Stimulated activated CD4-positive, alpha-beta T cell treated with anti-CD3 and anti-CD28 coated beads, TNF-alpha, amount 100 ng/mL, for 1 hour (primary cell): Measurements from ENCODE around the gene UXS1.
"Not testable (repeated sequence)": the region's sequence is repeated elsewhere in the genome, so short reads cannot be mapped to it uniquely, and the experiment has no call there.

ENCODE experiments used
- DNase-seq, 3 donors: peaks; one replicate each; pipeline ENCODE4 v3.0.0-alpha.2; 2020; ENCODE audit warnings: low read depth in 3 of 3, low spot score in 1 of 3

The UXS1 gene

DNA sequence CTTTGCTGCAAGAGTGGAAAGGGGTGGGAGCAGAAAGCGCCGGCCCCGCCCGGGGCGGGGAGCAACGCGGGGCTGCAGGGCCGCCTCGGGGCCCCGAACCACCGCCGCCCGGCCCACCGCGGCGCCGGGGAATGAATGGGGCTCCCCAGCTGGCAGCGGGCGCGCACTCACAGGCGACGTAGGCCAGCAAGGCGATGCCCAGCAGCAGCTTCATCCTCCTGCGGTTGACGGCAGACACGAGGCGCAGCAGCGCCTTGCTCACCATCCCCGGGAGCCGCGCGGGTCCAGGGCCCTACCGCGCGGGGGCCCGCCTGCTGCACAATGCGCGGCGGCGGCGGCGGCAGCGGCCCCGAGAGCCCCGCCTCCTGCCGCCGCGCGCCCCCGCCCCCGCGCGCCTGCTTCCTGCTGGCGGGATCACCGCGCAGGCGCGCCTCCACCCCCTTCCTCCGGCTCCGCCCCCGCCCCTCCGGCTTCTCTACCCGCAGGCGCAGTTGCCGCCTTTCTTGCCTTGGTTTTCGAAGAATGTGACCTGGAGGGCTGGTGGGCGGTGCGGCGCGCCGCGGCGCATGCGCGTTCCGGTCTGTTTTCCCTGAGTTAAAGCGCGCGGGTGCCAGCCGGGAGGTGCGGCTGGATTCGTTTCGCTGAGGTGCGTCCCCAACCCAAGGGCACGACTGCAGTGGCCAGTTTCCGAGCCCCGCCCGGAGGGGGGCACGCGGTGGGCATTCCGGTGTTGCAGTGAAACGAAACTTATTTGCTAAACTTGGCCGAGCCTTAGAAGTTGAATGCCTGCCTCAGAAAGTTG, at the start of gene UXS1:
Gene UXS1, minus strand, starts transcription at position 325 of the 802 bp plus-strand sequence. Its CDS starts 60 bp downstream, at position 265.
- DNase-seq: peak; percentile 97 to 98 (median 98)

DNA sequence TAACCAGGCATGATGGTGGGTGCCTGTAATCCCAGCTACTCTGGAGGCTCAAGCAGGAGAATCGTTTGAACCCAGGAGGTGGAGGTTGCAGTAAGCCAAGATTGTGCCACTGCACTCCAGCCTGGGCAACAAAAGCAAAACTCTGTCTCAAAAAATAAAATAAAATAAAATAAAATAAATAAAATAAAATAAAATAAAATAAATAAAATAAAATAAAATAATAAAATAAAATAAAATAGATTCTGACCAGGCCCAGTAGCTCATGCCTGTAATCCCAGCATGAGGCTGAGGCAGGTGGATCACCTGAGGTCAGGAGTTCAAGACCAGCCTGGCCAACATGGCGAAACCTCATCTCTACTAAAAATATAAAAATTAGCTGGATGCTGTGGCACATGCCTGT, 45.4 kb upstream of the UXS1 start:
- DNase-seq: not testable (repeated sequence)

- not testable (repeated sequence) for DNase-seq
Observed at GRCh38 chr2:106235392-106235791, 41.3 kb upstream of the UXS1 start.

DNA sequence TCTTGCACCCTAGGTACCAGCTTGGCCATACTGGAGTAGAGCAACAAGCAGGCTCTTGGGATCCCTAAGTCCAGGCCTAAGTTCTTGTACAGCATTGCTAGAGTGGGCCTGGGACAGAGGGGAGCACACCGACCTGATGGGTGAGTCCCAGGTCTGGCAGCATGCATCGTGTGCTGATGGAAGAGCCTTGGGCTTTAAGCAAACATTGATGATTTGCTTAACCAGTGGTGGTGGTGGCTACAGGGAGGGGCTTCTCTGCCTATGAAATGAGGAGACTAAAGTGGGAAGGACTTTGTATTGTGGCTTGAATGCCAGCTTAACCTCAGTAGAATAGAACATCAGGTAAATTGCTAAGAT, 39.2 kb upstream of the UXS1 start:
- DNase-seq: no peak

GRCh38 chr2:106232638-106233349, 38.7 kb upstream of the UXS1 start:
- no peak for DNase-seq

GRCh38 chr2:106223347-106223746, 29.2 kb upstream of the UXS1 start:
- no peak for DNase-seq

- not testable (repeated sequence) for DNase-seq
Observed at GRCh38 chr2:106222057-106222456, 28.0 kb upstream of the UXS1 start.

GRCh38 chr2:106219813-106220212, 25.7 kb upstream of the UXS1 start:
- DNase-seq: no peak

DNA sequence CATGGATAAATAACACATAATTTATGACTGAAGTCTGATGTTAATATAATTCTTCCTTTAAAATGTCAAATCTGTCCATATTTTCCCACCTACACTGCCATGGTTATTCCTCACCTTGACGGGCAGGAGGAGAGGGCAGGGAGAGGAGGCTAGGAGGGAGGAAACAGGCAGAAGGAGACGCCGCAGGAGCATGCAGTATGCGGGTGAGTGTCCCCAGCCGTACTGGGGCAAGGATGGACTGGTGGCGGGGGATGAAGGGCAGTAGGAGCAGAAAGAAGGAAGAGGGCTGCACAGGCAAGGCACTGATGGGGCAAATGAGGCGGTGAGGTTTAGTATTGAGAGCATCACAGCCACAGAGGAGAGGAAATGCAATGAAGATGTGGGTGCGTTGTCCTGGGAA, 25.1 kb upstream of the UXS1 start:
- not testable (repeated sequence) for DNase-seq

DNA sequence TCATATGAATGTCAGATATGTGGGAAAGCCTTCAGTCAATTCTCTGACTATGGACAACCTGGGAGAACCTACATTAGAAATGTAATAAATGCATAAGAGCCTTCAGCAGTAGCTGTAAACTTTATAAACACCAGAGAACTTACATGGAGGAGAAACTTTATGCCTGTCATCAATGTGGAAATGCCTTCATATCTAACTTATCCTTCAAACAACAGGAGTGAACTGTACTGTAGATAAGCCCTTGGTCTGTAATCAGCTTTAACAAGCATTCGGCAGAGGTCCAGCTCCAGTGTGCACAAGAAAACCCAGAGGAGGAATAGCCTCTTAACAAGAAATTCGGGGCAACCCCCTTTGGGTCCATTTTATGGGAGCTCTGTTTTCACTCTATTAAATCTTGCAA, 14.8 kb upstream of the UXS1 start:
- DNase-seq: no peak

GRCh38 chr2:106208399-106208798, 14.3 kb upstream of the UXS1 start:
- no peak for DNase-seq

DNA sequence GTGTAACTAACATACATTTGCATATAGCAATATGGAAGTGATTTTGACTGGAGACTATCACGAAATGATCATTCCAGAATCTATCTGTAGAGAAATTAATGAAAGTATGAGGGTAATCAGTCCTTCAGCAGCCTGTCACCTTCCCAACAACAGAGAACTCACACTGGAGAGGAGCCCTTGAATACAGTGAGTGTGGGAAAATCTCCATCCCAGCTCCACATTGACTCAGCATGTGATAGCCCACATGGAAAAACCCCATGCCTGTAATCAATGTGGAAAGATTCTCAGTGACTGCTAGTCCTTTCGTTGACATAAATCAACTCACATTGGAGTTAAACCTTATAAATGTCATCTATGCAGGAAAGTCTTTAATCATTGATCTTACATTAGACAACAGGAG, 13.1 kb upstream of the UXS1 start:
- no peak for DNase-seq

- DNase-seq: no peak
Observed at GRCh38 chr2:106205488-106205887, 11.4 kb upstream of the UXS1 start.

DNA sequence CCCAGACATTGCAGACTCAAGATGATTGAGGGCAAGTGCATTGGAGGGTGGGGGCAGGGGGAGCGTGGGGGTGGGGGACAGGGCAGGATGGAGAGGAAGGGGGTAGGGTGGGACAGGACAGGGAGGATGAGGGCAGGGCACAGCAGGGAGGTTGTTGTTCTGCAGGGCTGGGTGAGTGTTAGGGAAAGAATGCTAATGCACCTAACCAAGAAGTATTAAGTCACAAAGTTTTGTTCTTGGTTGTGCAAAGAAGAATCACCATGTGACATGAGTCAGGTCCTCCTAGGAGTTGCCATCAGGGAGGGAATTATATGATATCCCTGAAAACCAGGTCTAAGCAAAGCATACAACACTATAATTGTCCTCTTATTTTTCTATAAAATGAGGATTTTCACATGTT, 10.4 kb upstream of the UXS1 start:
- not testable (repeated sequence) for DNase-seq

GRCh38 chr2:106201661-106202060, 7.6 kb upstream of the UXS1 start:
- DNase-seq: no peak

DNA sequence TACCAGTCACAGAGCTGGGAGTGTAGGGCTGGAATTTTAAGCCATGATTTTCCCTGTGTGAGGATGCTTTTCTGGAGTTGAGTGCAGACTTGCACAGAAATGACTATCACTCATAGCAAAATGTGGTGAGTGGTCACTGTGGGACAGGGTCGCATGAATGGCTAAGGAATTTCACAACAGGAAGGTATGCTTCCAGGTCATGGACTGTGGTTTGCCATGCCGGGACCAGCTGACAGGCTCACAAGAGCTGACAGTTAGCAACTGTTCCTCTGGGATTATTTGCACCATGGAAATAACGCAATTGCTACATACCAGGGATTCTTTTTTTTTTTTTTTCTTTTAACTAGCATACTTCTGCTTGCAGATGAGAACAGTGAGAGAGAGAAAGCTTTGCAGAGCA, 3.8 kb upstream of the UXS1 start:
- DNase-seq: no peak

- no peak for DNase-seq
Observed at GRCh38 chr2:106195981-106196380, 1.9 kb upstream of the UXS1 start.

DNA sequence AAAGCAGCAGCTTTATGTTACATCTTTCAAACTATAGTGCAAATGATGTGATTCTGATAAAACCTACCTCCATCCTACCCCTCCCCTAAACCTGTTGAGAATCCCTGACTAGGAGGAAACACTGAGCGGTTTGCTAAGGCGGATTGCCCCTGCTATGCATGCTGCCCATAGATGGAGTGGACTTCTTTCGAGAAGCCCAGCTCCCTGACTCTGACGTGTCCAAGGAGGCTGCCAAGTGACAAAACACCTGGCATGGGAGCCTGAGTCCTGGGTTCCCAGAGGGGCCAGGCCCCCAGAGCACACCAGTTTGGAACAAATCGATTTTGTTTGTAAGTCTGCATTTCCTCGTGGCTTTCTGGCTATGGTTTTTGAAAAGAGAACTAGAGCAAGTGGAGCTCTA, 1.4 kb upstream of the UXS1 start:
- DNase-seq: no peak

- DNase-seq: no peak
Observed at GRCh38 chr2:106193690-106193976, 468 bp downstream of the UXS1 start.

GRCh38 chr2:106192752-106193689, 1.1 kb downstream of the UXS1 start:
- DNase-seq: peak; percentile 10 to 13 (median 11)

DNA sequence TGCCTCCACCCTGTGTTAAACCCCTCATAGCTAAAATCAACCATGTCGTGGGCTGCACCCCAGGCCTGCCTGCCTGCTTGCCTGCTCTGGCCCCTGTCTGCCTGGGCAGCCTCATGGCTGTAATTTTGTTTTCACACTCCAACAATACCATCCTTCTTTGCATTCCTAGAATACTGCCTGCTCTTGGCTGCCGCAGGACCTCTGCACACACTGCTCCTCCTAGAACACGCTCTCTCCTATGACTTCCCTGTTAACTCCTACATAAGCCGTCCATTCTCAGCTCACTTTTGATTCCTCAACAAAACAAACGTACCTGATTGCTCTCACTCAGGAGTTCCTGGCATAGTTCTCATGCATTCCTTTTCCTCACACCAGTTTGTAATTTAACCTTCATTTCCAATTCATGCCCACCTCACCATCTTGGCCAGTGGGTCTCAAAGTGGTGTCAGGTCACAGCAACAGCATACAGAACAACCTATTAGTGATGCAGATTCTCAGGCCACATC, 2.5 kb downstream of the UXS1 start:
- DNase-seq: no peak
